Adipose tissue (tissue), 3 donors: ENCODE measurements around the gene RNFT2. TPM values are rescaled to one million over a fixed set of nuclear protein-coding genes. Genes with fewer than 3 reads are reported as not detected.

Source experiments
- H3K27ac ChIP-seq: one replicate; pipeline ENCODE4 v1.5.1; 2013; ENCODE audit warnings: low read depth, low read length
- WGBS, 3 donors: extraction: QIAGEN DNeasy Blood & Tissue Kit; methylation state at CpG; one replicate each; pipeline ENCODE4 v1.1.7; 2013; 5-methylcytosine and 5-hydroxymethylcytosine counted together
- polyA plus RNA-seq, 3 donors: library from polyadenylated mRNA; stranded (reverse); fragments of 200-250 nt; gene quantifications; one replicate each; pipeline ENCODE4 v1.2.3, GENCODE V29; 2013
- donor health status: healthy with polysubstance abuse.
- donor health status: Bipolar disorder and iron deficiency.
- donor health status: healthy.

The RNFT2 gene
- polyA plus RNA-seq, 3 donors: 0.30 to 0.56 (median 0.47) TPM

GRCh38 chr12:116881325-116881876 lies 143.3 kb downstream of the RNFT2 start, which contains the start of gene HRK:
Gene HRK (minus strand): TSS chr12:116881441. CDS start chr12:116881307, 134 bp downstream.
- H3K27ac ChIP-seq: no peak within 1 kb of the TSS
- 1% methylated on average over 43 to 49 of the region's 49 CpGs for WGBS, 3 donors

- H3K27ac ChIP-seq: no peak overlapping the region
- 4% methylated on average over 29 of the region's 29 CpGs for WGBS, 3 donors
Observed at GRCh38 chr12:116881877-116882507, 143.9 kb downstream of the RNFT2 start.

- H3K27ac ChIP-seq: no peak overlapping the region
- WGBS, 3 donors: 20 to 27% (median 20%) methylated on average over 6 of the region's 6 CpGs
Observed at GRCh38 chr12:116882742-116883141, 144.6 kb downstream of the RNFT2 start.

- 79 to 86% (median 80%) methylated on average over 3 of the region's 3 CpGs for WGBS, 3 donors
- no peak overlapping the region for H3K27ac ChIP-seq
Observed at GRCh38 chr12:116884871-116885270, 146.8 kb downstream of the RNFT2 start.

GRCh38 chr12:116885491-116885890 lies 147.4 kb downstream of the RNFT2 start:
- WGBS, 3 donors: 47 to 69% (median 52%) methylated on average over 2 of the region's 2 CpGs
- no peak overlapping the region for H3K27ac ChIP-seq

- H3K27ac ChIP-seq: no peak overlapping the region
- WGBS, 3 donors: 75 to 94% (median 90%) methylated on average over 1 of the region's 1 CpG
Observed at GRCh38 chr12:116887244-116887643, 149.1 kb downstream of the RNFT2 start.

GRCh38 chr12:116887897-116888296 lies 149.8 kb downstream of the RNFT2 start:
- no peak overlapping the region for H3K27ac ChIP-seq
- 59 to 68% (median 68%) methylated on average over 6 of the region's 6 CpGs for WGBS, 3 donors

- H3K27ac ChIP-seq: no peak overlapping the region
- 98% methylated on average over 2 of the region's 2 CpGs for WGBS, 3 donors
Observed at GRCh38 chr12:116890330-116890729, 152.2 kb downstream of the RNFT2 start.

GRCh38 chr12:116891019-116891418 lies 152.9 kb downstream of the RNFT2 start:
- WGBS, 3 donors: 75 to 89% (median 84%) methylated on average over 3 of the region's 3 CpGs
- no peak overlapping the region for H3K27ac ChIP-seq

GRCh38 chr12:116892349-116893140 lies 154.4 kb downstream of the RNFT2 start:
- WGBS, 3 donors: 79 to 85% (median 82%) methylated on average over 12 of the region's 12 CpGs
- no peak overlapping the region for H3K27ac ChIP-seq

GRCh38 chr12:116894913-116895312 lies 156.8 kb downstream of the RNFT2 start:
- no peak overlapping the region for H3K27ac ChIP-seq
- WGBS, 3 donors: 74 to 87% (median 80%) methylated on average over 3 of the region's 3 CpGs

- WGBS, 3 donors: 63 to 68% (median 67%) methylated on average over 7 of the region's 7 CpGs
Observed at GRCh38 chr12:116896411-116896924, 158.4 kb downstream of the RNFT2 start.

GRCh38 chr12:116897476-116897875 lies 159.4 kb downstream of the RNFT2 start:
- WGBS, 3 donors: 53 to 72% (median 57%) methylated on average over 4 of the region's 4 CpGs
- no peak overlapping the region for H3K27ac ChIP-seq

More at GRCh38 chr12:116896411-116896924, 158.4 kb downstream of the RNFT2 start:
- H3K27ac ChIP-seq: no peak overlapping the region

- no peak overlapping the region for H3K27ac ChIP-seq
- WGBS, 3 donors: 55 to 58% (median 58%) methylated on average over 3 of the region's 3 CpGs
Observed at GRCh38 chr12:116898669-116899068, 160.6 kb downstream of the RNFT2 start.

- 82 to 89% (median 87%) methylated on average over 2 of the region's 2 CpGs for WGBS, 3 donors
- no peak overlapping the region for H3K27ac ChIP-seq
Observed at GRCh38 chr12:116901612-116902011, 163.5 kb downstream of the RNFT2 start.

Other genes with a start within 250 kb of the RNFT2 start
- 1 to 10 TPM in 2 of 3 donors, under 1 TPM in 1; 0.44 to 1.5 (median 1.1) TPM for gene MAP1LC3B2, start 178.9 kb upstream of the RNFT2 start, polyA plus RNA-seq
- 10 to 100 TPM in 2 of 3 donors, 1 to 10 TPM in 1; 5.6 to 14.7 (median 12.4) TPM for gene SPRING1, start 246 bp upstream of the RNFT2 start, polyA plus RNA-seq
- gene HRK, start 143.1 kb downstream of the RNFT2 start, polyA plus RNA-seq: under 1 TPM; 0.01 to 0.11 (median 0.03) TPM
- gene FBXW8, start 172.6 kb downstream of the RNFT2 start, polyA plus RNA-seq: 1 to 10 TPM; 3.9 to 4.8 (median 4.4) TPM